HK-2 (cell line): ENCODE results near the gene KSR2.
A peak's percentile ranks its signal among the peaks of the same experiment; 100 is the strongest.
"Not testable (repeated sequence)": the region's sequence is repeated elsewhere in the genome, so short reads cannot be mapped to it uniquely, and the experiment has no call there.

Experiments
- DNase-seq: peaks from one replicate; pipeline ENCODE4 v3.0.0-alpha.2; 2018; ENCODE audit not compliant: unreplicated experiment

The KSR2 gene

GRCh38 chr12:117640511-117640910 lies 328.3 kb downstream of the KSR2 start:
- DNase-seq, result no peak

GRCh38 chr12:117629454-117629853 lies 339.3 kb downstream of the KSR2 start:
- DNase-seq, result no peak

GRCh38 chr12:117628711-117629110 lies 340.1 kb downstream of the KSR2 start:
- not testable (repeated sequence) for DNase-seq

GRCh38 chr12:117622741-117623140 lies 346.0 kb downstream of the KSR2 start:
- no peak for DNase-seq

- DNase-seq, result no peak
Measured at GRCh38 chr12:117622087-117622486, 346.7 kb downstream of the KSR2 start.

GRCh38 chr12:117607778-117608177 lies 361.0 kb downstream of the KSR2 start:
- DNase-seq, result no peak

- DNase-seq, result no peak
Measured at GRCh38 chr12:117606945-117607344, 361.8 kb downstream of the KSR2 start.

- no peak for DNase-seq
Measured at GRCh38 chr12:117606024-117606423, 362.8 kb downstream of the KSR2 start.

- DNase-seq, result no peak
Measured at GRCh38 chr12:117603316-117604113, 365.3 kb downstream of the KSR2 start.

- DNase-seq, result no peak
Measured at GRCh38 chr12:117599849-117600248, 368.9 kb downstream of the KSR2 start.

- no peak for DNase-seq
Measured at GRCh38 chr12:117596968-117597367, 371.8 kb downstream of the KSR2 start.

- DNase-seq, result no peak
Measured at GRCh38 chr12:117595751-117596150, 373.0 kb downstream of the KSR2 start.

- DNase-seq, result no peak
Measured at GRCh38 chr12:117594481-117594880, 374.3 kb downstream of the KSR2 start.

- DNase-seq, result no peak
Measured at GRCh38 chr12:117593815-117594400, 374.9 kb downstream of the KSR2 start.

- DNase-seq, result no peak
Measured at GRCh38 chr12:117592588-117593305, 376.0 kb downstream of the KSR2 start.

GRCh38 chr12:117590999-117591398 lies 377.8 kb downstream of the KSR2 start:
- DNase-seq, result no peak

- DNase-seq, result no peak
Measured at GRCh38 chr12:117590386-117590785, 378.4 kb downstream of the KSR2 start.

- DNase-seq, result no peak
Measured at GRCh38 chr12:117589021-117589420, 379.8 kb downstream of the KSR2 start.

- peak; percentile 58 for DNase-seq
Measured at GRCh38 chr12:117587631-117588287, 381.0 kb downstream of the KSR2 start.

- DNase-seq, result no peak
Measured at GRCh38 chr12:117583677-117584225, 385.0 kb downstream of the KSR2 start.

- DNase-seq, result no peak
Measured at GRCh38 chr12:117583092-117583491, 385.7 kb downstream of the KSR2 start.
